Right kidney (tissue), 1 donor: ENCODE data around the gene PROCA1.

ENCODE experiments used
- DNase-seq: peaks from one replicate; pipeline ENCODE4 v3.0.0-alpha.2; 2016

The PROCA1 gene

DNA sequence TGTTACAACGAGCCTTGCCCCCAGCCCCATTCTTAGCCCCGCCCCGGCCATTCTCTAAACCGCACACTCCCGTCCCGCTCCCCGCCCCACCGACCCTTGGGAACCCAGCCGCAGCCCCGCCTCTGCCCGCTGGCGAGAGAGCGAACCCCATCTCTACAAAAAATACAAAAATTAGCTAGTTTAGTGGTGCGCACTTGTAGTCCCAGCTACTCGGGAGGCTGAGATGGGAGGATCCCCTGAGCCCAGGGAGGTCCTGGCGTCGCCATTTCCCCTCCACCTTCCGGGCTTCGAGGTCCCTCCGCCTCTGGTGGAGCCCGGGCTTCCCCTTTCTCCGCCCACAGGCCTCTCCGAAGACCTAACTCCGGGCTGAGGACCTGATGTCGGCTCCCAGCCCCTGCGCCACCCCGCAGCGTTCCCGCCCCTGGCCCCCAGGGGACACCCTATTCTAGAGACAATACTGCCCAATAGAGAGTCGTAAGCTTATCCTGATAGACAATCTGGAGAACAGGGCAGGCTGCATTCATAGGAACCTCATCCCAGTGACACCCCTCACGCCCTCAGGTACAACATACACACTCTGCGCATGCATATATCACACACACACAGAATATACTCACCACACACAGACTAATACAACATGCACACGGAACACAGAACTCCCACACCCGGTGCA lies 480 bp upstream of the PROCA1 start:
- peak; percentile 31 for DNase-seq

DNA sequence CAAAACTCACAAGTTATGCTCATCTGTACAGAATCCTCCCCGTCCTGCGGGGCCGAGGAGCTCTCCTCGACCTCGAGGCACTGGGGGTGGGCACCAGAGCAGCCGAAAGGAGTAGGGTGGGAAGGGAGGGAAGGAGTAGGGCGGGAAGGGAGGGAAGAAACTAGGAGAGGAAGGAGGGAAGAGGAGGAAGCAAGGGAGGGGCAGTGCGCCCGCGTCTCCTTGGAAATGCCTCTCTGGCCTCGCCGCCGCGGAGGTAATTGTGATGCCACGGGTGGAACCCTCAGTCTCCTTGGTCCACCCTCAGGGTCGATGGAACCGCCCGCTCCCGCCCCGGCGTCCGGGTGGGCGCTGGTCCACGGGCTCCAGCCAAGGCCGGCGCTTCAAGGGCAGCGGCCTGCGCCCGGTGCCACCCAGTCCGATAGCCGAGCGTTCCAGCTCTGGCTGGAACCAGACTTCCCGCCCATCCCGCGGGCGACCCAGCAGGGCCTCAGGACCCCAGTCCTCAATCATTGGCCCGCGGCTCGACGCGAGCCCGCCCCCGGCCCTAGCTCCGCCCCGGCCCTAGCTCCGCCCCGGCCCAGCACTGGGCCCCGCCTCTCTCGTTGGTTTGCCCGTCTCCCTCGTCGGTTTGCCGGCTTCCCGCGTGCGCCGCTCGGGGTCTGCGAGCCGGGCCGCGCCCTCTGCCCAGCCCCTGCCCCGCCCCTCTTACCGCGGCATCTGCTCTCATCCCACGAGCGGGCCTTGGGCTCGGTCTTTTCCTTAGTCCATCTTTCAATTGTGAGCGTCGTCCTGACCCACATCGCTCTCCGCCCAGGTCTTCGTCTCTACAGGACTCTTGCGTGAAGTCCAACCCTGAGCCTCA lies 596 bp downstream of the PROCA1 start:
- DNase-seq = peak; percentile 98

GRCh38 chr17:28707339-28707720 lies 4.4 kb downstream of the PROCA1 start:
- no peak for DNase-seq

DNA sequence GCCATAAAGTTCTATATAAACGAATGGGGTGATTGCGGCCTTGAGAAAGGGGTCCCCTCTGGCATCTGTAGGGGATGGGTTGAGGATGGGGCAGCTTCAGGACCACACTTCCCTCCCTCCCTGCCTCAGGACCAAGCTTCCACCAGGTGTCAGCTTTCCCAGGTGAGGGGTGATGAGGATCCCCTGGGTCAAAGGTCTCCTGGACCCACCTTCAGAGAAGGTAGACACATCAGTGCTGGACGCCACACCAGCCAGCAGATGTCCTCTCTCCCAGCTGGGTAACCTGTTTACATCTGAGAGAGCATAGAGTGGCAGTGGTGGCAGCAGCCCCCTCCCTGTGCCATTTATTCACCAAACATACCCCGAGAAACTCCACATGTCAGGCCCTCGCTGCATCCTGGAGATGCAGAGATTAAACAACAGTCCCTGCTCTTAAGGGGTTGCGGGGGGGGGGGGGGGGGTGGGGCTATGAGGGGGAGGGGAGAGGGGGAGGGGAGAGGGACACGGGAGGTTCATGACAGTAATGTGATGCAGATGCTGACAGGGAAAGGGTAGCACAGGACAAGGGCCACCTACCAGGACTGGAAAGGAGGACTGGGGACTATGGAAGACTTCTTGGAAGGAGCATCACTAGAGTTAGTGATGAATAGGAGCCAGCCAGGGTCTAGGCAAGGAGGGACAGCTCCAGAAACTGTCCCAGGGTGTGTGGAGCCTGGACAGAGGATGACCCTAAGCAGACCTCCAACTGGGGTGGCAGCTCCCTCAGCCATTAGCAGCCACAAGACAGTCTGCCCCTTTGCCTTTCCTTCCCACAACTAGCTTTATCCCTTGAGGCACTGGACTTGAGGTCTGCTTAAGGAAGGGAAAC lies 5.0 kb downstream of the PROCA1 start:
- no peak for DNase-seq

DNA sequence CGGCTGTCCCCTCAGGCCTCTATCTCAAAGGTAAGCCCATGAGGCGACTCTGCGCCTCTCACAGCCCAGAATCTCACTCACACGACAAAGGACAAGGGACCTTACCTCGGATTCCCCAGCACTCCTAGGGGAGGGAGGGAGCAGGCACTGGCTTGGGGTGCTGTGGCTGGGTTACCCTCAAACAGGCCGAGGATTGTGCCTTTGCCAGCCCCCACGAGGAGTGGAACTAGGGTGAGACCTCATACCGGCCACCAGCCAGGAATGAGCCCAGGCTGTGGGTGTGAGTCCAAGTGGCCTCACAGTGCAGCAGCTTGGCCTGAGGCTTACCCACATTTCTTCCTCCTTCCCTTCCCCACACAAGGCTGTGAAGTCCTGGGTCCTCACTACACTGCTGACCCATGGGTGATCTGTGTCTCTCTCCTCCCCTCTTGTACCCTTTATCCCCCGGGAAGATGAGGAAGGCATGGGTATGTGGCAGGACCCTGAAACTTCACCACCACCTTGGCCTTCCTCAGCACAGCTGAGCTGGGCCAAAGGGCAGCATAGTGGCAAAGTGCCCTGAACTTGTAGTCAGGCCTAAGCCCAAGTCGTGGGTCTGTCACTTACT lies 5.9 kb downstream of the PROCA1 start:
- DNase-seq = no peak

- no peak for DNase-seq
Measured at GRCh38 chr17:28705074-28705659, 6.5 kb downstream of the PROCA1 start.

DNA sequence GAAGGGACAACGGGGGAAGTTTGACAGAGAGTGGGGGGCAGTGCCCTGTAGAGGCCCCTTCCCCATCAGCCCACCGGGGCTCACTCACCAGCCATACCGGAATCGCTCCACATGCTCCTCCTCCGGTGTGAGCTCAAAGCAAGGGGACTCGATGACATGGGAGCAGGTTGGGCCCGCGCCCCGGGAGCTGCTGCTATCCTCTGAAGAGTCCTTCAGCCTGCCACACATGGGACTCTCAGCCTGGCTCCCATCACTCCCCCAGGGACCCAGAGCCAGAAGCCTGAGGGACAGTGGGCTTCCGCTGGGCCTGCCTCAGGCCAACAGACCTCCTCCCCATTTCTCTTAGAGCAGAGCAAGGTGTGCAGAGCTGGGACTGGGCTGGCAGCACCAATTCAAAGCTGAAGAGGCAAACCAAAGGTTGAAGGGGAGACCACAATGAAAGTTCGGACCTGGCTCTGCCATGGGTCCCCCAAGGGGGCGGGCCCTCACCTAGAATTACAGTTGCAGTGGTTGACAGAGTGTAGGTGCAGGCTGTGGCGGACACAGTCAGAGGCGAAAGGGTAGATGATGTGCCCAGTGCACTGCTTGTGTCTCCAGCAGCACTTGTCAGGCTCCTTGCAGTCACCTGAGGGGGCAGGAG lies 7.3 kb downstream of the PROCA1 start:
- no peak for DNase-seq

DNA sequence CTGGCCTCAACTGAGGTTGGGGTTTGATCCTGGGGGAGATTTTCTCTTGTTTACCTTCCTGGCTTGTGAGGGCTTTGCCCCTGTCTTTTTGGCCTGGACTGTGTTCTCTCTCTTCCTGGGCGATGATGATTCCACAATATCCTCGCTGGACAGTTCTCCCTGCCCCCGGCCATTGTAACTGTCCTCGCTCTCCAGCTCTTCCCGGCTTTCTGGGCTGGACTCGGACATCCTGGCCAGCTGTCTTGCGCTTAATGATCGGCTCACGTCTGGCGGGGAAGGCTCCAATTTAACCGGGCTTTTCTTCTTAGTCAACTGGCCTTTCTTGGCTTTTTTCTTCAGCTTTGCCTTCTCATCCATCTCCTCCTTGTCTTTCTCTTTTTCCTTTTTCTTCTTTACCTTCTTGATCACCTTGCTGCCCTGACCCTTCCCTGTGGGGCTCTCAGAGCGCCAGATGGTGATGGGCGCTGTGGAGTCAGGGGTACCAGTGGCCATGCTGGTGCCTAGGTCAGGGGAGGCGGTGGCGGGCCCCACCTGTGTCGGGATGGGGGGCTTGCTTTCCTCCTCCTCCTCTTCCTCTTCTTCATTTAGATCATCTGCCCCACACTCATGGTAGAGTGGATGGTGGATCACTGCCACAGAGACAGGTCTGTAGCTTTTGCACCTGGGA lies 8.0 kb downstream of the PROCA1 start:
- no peak for DNase-seq

GRCh38 chr17:28702752-28703150 lies 8.9 kb downstream of the PROCA1 start:
- no peak for DNase-seq

GRCh38 chr17:28702026-28702751 lies 9.5 kb downstream of the PROCA1 start:
- DNase-seq = no peak

DNA sequence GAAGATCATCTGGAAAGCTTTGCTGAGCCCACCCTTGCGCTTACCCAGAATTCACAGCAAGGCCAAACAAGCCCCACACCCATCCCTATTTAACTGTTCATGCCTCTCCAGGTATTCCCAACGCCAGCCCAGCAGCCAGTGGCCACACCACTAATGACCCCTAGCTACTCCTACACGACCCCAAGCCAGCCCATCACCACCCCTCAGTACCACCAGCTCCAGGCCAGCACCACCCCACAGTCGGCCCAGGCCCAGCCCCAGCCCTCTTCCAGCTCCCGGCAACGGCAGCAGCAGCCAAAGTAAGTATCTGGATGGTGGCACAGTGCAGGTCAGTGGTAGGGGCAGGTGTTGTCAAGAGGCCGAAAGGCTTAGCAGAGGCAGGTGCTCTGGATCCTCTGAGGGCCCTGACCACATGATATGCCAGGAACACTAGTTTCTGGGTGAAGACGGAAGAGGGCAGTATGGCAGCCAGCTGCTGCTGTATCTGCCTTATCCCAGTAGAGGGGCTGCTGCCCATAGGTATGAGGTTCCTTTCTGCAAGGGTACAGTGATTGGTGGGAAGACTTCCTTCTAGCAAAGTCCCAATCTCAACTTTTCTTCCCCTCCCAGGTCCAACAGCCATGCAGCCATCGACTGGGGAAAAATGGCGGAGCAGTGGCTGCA lies 10.7 kb downstream of the PROCA1 start:
- no peak for DNase-seq

GRCh38 chr17:28700278-28700677 lies 11.4 kb downstream of the PROCA1 start:
- DNase-seq = no peak

DNA sequence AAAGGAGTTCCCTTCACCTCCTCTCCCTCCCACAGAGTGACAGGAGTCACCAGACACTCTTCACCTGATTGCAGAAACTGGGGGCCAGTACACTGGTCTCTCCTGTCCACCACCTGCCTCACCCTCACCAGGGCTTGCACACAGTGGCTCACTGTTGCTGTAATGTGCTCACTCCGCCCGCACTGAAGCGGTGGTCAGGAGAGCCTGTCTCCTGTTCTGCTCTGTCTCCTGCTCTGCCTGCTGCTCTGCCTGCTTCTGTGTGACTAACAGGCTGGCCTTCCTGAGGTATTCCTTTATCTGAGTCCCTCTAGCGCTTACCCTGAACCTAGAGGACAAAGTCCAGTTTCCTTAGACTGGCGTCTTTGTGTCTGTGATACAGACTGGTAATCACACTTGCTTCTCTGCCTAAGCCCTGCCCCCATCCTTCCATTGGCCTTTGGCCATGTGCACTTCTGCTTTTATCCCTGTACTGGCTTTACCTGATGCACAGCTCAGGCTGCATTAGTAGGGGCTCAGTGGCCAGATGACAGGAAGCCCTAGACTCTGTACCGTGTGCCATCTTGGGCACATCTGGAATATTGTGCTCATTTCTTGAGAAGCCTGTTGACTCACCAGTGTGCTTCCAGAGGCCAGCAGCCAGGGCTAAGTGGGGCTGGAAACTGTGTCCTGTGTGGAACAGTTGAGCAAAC lies 13.3 kb downstream of the PROCA1 start:
- no peak for DNase-seq

DNA sequence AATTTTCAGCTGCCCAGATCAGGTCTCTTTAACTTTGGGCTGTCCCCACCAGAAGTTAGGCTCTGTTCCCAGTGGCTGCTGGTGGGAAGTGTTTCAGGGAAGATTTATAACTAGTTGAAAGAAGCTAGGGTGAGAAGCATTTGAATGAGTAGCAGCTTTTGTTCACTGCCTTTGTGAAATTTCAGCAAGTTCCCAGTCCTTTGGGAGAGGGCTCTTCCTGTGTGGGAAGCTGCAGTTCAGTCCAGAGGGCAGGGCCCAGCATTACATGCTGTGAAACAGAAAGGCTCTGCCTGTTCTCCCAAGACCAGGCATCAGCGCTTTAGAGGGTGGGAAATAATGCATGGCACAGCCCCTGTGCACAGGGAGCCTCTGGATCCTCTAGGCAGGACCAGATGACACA lies 17.8 kb downstream of the PROCA1 start:
- DNase-seq = no peak

DNA sequence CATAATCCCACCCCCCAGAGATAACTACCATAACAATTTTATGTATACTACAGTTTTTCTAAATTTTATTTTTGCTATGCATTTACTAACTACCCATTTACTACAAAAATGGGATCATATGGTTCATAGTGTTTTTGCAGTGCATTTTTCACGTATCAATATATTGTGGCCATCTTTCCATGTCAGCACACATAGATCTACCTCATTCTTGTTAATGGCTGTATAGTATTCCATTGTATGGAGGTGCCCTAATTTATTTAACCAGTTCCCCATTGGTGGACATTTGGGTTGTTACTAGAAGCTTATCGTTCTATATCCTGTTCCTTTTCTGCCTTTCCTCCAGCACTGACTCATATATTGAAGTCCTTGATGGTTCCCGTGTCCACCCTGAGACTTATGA lies 22.7 kb downstream of the PROCA1 start:
- no peak for DNase-seq

DNA sequence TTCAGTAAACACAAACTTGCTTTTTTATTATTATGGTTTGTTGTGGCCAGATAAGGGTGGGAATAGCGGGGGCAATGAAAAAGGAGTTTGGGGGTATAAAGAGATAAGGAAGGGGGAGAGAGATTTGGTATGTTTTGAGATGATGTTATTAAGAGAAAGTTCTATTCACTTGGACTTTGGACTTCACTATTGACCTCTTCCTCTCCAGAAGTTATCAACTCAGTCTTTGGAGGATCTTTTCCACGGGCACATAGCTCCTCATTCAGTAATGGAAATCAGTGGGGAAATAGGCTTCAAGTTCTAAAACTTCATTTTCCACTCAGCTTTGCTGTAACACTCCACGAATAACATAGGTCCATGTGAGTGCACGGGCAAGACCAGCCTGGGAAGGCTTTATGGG lies 23.2 kb downstream of the PROCA1 start:
- DNase-seq = no peak

DNA sequence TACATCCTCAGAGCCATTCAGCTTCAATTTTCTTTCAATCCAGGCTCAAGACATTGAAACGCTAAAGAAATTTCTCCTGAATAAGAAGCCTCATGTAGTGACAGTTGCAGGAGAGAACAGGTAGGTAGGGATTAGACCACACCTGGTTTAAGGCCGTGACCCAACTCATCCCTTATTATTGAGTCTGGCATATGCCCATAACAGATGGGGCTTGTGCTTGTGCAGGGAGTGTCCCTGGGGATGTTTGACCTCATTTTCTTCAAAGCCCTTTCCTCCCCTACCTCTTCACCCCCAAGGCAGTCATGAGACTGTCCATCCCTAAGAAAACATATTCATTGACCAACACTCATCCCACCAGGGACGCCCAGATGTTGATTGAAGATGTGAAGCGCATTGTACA lies 25.4 kb downstream of the PROCA1 start:
- no peak for DNase-seq

- no peak for DNase-seq
Measured at GRCh38 chr17:28685366-28685765, 26.3 kb downstream of the PROCA1 start.

DNA sequence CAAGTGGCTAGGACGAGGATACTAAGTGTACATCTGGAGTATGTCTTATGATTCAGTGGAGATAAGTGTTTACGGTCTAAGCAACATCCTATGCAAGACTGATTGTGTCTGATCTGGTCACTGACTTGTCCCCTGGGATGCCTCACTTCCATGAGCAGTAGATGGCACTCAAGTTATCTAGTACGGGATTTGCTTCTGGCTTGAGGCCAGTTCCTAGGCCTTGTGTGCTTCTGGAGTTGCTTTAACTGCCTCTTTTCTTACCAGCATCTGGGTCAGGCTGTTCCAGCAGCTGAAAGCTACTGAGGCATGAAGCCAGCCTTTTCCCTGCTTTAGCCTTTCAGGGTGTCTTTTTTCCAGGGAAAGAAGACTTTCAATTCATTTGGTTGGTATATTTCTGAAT lies 26.7 kb downstream of the PROCA1 start:
- no peak for DNase-seq
